HG02588 (cell line): ENCODE measurements around the gene UMODL1.

Experiments used
- ATAC-seq: cut with Tn5 transposase; IDR thresholded peaks from one replicate; pipeline ENCODE4 v1.9.1; 2021; ENCODE audit warnings: mild to moderate bottlenecking, moderate library complexity; ENCODE audit not compliant: unreplicated experiment

Gene UMODL1

DNA sequence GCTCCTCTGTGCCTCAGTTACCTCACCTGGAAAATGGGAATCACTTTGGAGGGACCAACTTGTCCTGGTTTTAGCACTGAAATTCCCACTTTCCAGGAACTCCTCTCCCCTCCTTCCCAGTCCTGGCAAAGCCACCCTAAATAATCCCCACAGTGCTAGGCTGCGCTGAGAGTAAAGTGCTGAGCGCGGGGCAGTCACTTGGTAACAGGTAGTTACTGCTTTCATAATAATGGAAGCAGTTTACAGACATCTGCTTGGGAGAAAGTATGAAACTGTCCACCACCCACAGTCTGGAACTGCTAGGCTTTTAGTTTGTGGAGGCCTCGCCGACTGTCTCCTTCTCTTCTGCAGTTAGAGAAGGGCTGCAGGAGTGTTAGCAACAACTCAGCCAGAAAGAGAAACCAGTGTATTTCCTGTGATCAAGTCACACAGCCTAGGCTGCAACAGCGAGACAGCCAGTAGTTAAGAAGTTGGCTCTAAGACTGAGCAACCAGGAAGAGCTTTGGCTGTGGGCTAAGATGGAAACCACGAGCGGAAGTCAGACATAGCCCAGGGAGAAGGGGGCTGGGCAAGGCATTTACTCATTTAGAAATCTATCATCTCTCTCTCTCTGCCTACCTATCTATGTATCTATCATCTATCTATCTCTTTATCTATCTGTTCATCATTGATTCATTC, 117.0 kb downstream of the UMODL1 start:
- ATAC-seq, result peak; percentile 85

DNA sequence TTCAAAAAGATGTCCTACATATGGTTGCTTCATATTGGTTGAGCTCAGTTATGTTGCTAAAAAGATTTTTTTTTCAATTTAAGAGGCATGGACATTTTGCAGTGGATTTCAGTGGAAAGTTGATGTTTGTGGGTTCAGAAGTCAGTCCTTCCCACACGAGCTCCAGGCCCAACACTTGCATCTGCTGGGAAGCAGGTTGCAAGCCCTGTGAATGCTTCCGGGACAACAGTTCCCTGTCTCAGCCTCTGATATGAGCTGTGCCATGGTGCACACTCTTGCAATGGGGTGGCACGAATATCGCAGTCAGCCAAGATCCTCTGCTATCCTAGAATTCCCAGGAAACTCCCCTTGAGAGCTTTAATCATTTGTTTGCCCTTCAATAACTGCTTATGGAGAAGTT, 117.5 kb downstream of the UMODL1 start:
- no peak for ATAC-seq

DNA sequence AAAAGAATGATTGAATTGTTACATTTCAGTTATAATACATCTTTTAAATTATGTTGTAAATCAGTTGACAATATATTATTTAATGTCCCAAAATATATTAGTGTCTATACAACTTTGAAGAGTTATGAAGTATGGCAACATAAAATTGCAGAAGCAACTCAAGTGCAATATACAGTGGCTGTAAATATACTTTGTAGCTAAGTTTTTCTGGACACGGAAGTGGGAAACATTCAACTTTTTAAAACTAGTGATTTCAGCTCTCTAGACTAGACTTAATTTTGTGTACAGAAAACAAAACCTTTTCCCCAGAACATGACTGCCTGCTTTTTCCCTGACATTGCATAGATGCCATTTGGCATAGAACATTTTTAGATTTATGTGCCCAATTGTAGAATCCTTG, 118.3 kb downstream of the UMODL1 start:
- ATAC-seq, result no peak

DNA sequence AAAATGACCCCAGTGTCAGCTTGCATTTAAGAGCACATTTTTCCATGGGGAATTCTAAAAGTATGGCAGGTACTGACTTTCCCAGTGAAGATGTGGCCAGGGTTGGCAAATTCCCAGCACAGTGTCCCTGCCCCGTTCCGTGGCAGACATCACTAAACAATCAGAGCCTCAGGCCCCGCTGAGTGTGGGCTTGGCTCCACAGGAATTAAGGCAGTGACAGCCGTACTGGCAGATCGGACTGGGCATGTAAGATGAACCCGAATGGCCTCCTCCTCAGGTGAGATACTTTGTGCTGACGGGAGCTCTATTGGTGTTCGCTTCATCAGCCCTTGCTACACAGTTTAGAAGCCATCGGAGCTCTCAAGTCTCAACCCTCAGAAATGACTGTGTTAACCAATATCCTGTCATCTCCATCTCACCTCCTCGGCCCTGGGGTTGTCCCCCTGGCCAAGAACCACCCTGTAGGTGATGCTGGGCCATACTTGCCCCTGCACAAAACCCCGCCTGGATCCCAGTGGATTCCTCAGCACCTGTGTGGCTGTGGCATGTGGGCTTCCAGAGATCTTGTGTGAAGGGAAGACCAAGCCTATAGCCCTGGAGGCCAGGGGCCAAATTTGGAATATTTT, 118.9 kb downstream of the UMODL1 start:
- no peak for ATAC-seq

DNA sequence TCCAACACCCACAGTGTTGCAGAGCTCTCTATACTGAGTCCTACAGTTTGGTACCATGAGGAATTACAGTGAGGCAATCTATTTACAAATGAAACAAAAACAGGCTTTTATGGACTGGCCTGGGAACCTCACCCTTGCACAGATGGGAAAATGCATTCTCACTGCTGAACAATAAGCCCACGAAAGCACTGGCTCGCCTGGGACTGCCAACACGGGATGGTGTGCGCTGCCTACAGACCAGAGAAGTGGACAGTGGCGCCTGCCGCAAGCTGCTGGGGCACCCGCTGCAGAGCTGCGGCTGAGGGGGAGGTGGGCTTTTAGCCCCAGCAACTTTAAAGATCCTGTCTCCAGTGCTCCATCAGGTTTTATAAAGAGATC, 119.4 kb downstream of the UMODL1 start:
- no peak for ATAC-seq

DNA sequence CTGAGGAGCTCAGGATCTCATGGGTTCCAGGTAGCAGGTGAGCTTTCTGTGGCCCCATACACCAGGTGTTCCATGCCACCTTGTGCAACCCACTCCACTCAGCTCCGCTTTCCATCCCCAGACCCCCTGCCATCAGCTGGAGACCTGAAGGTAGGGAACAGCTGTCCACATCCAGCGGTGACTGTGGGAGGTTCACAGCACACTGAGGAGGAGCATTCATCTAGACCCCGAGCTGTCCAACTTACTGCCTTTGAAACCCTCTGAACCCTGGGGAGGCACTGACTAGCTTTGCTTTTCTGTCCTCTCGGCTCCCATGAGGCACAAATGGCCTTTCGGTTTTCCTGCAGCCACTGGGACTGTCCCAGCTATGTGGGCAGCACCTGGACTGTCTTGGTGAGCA, 119.9 kb downstream of the UMODL1 start:
- no peak for ATAC-seq

DNA sequence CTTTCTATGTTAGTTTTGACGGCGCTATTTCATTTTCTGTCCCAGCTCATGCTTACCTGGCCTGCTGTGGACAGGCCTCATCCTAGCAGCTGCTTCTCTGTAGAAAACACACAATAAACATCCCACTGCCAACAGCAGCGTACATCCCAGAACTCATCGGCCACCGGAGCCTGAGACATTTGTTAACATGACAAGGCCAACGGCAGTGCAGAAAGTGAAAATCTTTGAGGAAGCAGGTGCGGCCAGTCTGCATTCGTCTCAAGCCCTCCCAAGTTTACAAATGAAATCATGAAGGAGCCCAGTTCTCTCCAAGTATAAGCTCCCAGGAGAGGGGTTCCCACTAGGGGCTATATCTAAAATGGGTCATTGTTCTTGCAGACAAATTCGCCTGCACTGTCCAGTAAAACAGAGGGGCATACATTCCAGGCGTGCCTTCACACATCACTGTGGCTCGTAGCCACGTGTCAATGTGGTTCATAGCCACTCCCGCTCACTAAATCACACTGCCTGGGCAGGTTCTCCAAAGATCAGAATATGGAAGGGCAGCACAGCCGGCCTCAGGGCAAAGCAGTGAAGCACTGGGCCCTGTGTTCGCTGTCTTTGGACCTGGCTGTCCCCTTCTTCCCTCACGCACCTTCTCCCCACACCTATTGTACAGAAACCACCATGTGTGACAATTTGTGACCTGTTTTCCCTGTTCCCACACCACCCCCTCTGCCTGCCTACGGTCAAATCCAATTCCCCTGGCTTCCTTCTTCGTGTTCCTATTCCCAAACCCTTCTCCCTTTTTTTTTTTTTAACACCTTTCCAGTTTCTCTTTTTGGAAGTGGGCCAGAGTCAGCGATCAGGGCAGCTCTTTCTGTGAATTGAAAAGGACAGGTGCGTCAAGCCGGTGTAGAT, 120.8 kb downstream of the UMODL1 start:
- ATAC-seq, result no peak
